CMK (cell line): ENCODE results near the gene TRAF4.

Experiments used
- DNase-seq: peaks from one replicate; pipeline ENCODE4 v3.0.0-alpha.2; 2010; ENCODE audit warnings: low read depth

Gene TRAF4

GRCh38 chr17:28743243-28744103 is at the start of gene TRAF4:
TSS of gene TRAF4 (plus strand) at chr17:28744011. CDS start at chr17:28744113, 102 bp downstream.
- peak; percentile 74 for DNase-seq

GRCh38 chr17:28698253-28698941 is 45.4 kb upstream of the TRAF4 start:
- no peak for DNase-seq

GRCh38 chr17:28700278-28700677 is 43.5 kb upstream of the TRAF4 start:
- no peak for DNase-seq

GRCh38 chr17:28700830-28701492 is 42.9 kb upstream of the TRAF4 start:
- DNase-seq, result no peak

GRCh38 chr17:28702026-28702751 is 41.6 kb upstream of the TRAF4 start:
- DNase-seq, result no peak

GRCh38 chr17:28702752-28703150 is 41.1 kb upstream of the TRAF4 start:
- no peak for DNase-seq

- no peak for DNase-seq
Measured at GRCh38 chr17:28703552-28704218, 40.1 kb upstream of the TRAF4 start.

- DNase-seq, result no peak
Measured at GRCh38 chr17:28704219-28704858, 39.5 kb upstream of the TRAF4 start.

- no peak for DNase-seq
Measured at GRCh38 chr17:28705074-28705659, 38.6 kb upstream of the TRAF4 start.

- no peak for DNase-seq
Measured at GRCh38 chr17:28705728-28706334, 38.0 kb upstream of the TRAF4 start.

- DNase-seq, result no peak
Measured at GRCh38 chr17:28706471-28707338, 37.1 kb upstream of the TRAF4 start.

- no peak for DNase-seq
Measured at GRCh38 chr17:28707339-28707720, 36.5 kb upstream of the TRAF4 start.

GRCh38 chr17:28710861-28711722 is 32.7 kb upstream of the TRAF4 start:
- DNase-seq, result peak; percentile 84

GRCh38 chr17:28711723-28712031 is 32.1 kb upstream of the TRAF4 start, which contains the start of gene PROCA1:
TSS of gene PROCA1 (minus strand) at chr17:28711888. CDS start at chr17:28711660, 228 bp downstream.
- no peak for DNase-seq

- DNase-seq, result peak; percentile 78
Measured at GRCh38 chr17:28712032-28712704, 31.6 kb upstream of the TRAF4 start.

- no peak for DNase-seq
Measured at GRCh38 chr17:28712705-28713415, 31.0 kb upstream of the TRAF4 start.

GRCh38 chr17:28714281-28714680 is 29.5 kb upstream of the TRAF4 start:
- no peak for DNase-seq
